ENCODE results near the gene USB1.

- TF ChIP-seq CTCF (IDR thresholded peaks at IDR 0.05; ENCODE audit: poor library complexity) (no peak), EZH2phosphoT487 (IDR thresholded peaks at IDR 0.05; ENCODE audit: low read depth, severe bottlenecking, unreplicated experiment) (no peak)
These were observed 39.2 kb upstream of the USB1 start for GRCh38 chr16:57962046-57962445.
